OCI-M2 (cell line): ENCODE results near the gene CD302.
"Not testable (repeated sequence)": the region's sequence is repeated elsewhere in the genome, so short reads cannot be mapped to it uniquely, and the experiment has no call there.

ENCODE experiments used
- DNase-seq: peaks from one replicate; lab custom pipeline; 2025; ENCODE audit not compliant: unreplicated experiment; lab: John Stamatoyannopoulos, UW

Gene CD302

DNA sequence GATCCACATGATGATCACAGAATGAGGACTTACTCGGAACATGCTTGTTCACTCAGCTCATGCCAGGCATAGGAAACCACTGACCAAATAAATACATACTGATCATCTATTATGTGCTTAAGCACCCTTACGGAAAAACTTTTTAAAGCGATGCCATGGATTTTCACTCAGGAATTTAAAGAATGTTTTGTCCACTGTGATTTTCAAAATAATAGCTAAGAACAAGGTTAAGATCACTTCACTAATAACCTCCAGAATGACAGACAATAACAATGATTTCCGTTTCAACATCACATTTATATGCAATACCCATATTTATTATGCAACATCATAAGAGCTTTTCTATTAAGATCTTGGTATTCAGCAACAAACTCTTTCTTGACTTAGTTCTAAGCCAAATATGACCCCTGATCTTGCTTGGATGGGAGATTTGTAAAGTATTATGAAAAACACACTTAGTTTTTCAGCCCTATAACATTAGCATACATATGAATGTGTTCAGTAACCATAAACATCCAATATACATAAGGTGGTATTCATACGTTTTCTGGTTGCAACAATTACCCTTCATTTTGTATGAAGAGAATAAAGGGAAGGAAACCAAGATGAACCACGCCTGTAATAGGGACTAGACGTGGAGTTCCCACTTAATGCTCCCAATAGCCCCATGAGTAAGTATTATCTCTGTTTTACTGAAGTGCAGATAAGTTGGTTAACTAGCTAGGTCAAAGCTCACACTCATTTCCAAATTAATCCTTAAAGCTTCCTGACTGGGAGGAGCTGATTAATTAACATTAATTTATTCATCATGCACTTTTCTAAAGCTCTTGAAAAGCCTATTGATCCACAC lies 1.9 kb downstream of the CD302 start:
- DNase-seq = no peak

DNA sequence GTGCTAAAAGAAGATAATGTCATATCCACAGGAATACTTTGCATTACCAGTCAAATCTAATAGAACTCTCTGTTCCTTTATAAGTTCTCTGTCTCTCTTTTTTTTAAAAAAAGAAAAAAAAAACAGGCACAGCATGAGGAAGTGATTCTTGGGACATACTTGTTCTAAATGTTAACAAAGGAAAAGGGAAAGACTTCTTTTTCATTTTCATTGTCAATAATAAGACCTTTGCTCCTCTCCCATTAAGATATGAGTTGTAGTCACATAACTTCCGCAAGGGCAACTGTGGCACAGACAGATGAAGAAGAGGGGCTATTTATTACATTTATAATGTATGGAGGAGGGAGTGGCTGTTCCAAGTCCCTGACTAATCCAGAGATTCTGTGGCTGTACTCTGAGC lies 4.7 kb downstream of the CD302 start:
- no peak for DNase-seq

DNA sequence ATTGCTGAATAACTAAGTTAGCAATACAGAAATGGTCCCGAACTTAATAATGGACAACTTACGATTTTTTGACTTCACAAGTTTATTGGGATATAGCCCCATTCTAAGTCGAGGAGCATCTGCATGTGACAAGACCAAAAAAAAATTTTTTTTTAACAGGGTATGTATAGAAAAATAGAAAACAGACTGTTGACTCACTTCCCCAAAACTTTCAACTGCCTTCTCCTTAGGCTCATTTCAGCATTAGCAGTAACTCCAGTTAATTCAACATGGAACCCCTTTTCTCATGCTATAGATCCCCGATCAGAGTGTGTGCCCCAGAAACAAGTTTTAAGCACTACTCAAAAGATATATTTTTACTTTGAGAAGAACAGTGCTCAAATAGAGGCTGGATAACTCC lies 5.4 kb downstream of the CD302 start:
- DNase-seq = no peak

DNA sequence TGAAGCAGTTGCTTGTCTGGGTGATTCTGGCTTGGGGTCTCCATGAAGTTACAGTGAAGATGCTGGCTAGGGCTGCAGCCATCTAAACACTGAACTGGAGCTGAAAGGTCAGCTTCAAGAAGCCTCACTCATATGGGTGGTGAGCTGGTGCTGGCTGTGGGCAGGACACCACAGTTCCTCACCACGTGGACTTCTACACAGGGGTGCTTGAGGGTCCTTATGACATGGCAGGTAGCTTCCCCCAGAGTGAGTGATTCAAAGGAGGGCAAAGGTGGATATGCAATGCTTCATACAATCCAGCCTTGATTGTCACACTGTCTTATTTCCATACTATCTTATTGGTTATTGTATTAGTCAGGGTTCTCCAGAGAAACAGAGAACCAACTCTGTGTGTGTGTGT lies 6.0 kb downstream of the CD302 start:
- DNase-seq = no peak

DNA sequence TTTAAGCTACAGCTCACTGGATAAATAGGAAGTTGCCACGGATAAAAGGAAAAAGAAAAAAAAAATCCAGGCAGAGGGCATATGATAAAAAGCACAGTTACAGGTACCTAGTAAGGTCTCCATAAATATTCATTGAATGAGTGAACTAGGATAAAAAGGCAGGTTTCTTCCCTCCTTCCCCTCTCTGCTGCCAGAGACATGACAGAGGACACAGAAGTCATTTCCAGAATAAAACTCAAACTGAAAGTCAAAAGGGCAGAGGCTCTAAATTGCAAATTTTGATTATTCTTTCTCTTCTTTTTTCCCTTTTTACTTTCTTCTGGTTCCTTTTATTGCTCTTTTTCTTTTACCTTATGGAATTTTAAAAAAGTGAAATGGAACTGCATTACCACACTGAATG lies 7.7 kb downstream of the CD302 start:
- DNase-seq = no peak

DNA sequence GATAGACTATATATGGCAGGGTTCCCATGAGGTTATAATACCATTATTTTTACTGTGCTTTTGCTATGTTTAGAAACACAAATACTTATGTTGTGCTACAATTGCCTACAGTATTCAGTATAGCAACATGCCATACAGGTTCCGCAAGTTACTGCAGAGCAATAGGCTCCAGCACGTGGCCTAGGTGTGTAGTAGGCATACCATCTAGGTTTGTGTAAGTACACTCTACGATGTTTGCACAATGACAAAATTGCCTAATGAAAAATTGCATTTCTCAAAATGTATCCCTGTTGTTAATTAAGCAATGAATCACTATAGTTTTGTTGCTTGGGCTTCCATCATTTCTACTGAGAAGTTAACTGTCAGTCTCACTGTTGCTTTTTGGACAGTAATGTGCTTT lies 9.8 kb downstream of the CD302 start:
- no peak for DNase-seq

DNA sequence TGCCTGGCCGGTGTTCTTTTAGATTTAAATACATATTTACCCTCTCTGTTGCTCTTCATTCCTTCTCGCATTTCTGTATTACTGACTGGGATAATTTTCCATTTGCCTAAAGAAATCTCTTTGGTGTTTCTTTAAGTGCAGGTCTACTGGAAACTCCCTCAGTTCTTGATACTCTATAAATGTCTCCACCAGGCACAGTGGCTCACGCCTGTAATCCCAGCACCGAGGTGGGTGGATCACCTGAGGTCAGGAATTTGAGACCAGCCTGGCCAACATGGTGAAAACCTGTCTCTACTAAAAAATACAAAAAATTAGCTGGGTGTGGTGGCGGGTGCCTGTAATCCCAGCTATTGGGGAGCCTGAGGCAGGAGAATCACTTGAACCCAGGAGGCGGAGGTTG lies 10.4 kb downstream of the CD302 start:
- DNase-seq = not testable (repeated sequence)

DNA sequence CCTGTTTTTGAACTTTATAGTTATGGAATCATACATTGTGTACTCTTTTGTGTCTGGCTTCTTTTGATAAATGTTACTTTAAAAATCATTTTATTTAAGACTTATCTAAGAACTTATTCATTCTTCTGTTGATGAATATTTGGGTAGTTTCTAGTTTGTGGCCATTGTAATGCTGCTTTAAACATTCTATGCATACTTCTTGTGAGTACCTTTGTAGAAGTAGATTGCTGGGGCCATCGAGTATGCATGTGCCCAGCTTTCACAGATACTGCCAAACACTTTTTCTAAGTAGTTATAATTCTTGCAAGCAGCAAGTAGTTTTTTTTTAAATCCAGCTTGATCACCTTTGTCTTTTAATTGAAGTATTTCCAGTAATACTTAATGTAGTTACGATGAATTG lies 11.1 kb downstream of the CD302 start:
- DNase-seq = no peak

DNA sequence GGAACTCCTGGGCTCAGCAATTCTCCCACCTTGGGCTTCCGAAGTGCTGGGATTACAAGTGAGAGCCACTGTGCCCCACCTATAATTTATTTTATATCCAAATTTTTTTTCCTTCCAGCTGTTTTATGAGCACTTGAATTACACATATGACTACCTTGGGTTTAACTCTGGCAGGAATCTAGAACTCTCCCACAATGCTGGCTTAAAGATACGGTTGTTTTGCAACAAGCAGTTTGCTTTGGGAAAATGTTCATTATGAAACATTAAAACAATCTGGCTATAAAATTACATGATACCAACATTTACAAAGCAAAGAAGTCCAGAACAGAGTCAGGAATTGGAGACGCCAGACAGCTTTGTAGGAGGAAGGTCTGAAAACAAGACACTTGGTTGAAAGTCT lies 12.8 kb downstream of the CD302 start:
- DNase-seq = no peak

DNA sequence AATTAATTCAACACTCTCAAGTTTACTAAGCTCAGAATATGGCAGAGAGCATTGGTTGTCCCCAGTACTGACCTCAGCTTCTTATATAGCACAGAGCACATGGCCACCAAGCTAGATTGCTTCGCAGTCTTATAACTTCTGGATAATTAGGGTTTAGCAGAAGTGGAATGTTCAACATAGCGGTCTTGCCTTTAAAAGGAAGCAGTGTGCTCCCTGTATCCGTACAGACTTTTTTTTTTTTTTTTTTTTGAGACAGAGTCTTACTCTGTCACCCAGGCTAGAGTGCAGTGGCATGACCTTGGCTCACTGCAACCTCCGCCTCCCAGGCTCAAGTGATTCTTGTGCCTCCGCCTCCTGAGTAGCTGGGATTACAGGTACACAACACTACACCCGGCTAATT lies 13.3 kb downstream of the CD302 start:
- DNase-seq = not testable (repeated sequence)

DNA sequence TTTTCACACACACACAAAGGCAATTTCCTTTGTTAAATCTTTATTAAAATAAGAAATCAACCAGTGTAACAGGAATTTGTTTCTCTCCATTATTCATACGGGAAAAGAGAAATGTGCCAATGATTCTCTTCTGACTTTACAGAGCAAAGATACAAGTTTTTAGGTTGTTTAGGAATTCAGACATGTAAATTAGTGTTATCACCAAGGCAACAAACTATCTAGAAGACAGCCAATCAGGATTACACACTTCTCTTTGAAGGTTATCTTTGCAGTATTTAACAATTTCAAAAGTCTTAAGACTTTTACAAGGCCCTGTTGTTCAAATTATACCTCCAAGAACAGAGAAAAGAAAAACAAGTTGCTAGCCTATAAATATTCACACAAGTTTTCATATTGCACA lies 14.5 kb downstream of the CD302 start:
- no peak for DNase-seq

DNA sequence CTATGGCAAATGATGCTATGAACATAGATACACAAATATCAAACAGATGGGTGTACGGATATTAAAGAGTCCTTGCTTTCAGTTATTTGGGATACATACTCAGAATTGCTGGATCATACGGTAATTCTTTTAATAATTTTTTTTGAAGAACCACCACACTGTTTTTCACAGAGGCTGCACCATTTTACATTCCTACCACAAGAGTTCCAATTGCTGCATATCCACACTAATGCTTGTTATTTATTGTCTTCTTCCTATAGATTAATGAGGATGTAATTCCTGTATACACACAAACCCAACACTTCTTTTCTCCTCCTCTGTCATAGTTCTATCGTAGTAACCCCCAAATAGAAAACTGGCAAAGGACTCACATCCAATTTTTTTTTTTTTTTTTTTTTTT lies 21.7 kb downstream of the CD302 start:
- no peak for DNase-seq

DNA sequence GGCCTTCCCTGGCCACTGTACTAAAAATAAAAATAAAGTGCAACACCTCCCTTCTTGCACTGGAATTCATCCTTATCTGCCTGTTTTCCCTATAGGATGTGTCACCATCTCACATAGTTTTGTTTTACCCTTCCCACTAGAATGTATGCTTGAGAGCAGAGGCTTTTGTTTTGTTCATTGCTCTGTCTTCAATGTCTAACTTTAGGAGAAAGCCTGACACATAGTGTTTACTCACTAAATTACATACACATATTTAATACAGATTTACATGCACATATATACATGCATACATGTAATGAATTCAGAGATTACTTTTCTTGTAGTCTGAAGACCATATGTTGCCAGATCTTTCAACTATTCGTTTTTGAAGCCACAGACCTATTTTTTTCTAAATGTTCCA lies 23.0 kb downstream of the CD302 start:
- no peak for DNase-seq

DNA sequence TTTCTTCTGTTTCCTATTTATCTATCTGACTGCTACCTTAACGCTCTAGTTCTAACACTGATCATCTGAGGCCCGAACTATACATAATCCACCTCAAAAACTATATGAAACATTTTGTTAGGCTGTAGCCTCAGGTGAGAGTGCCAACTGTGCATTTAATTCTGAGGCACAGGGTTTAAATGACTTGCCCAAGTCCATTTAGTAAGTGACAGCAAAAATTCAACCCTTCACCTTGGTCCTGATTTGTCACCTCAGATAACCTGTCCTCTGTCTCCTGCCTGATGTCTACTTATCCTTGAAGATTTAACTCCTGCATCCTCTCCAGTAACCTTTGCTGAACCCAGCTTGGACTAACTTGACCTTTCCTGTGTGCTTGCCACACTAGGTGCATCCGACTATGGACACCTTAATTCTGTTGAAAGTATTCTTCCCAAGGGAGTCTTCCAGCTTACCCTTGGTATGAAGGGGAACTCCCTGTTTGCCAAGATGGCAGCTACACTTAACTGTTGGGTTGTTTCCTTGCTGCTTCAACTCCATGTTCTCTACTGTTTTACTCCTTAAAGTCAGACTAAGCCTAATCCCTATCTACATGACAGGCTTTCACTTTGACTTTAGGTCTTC lies 23.5 kb downstream of the CD302 start:
- no peak for DNase-seq

DNA sequence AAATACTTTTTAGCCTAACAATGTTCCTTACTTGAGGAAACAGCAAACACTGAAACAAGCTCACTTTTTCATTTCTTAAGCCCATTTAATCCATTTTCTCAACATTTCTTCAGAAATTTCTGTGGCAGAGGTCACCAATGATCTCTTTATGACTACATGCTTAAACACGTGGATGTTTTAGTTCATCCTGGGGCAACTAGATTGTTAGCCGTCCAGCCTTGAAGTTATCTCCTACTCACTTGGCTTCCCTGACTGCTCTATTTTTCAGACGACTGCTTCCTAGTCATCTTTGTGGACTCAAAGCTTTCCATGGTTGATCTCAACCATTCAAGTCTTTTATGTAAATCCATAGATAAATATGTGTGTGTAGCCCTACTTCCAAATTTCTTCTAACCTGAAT lies 24.1 kb downstream of the CD302 start:
- no peak for DNase-seq

DNA sequence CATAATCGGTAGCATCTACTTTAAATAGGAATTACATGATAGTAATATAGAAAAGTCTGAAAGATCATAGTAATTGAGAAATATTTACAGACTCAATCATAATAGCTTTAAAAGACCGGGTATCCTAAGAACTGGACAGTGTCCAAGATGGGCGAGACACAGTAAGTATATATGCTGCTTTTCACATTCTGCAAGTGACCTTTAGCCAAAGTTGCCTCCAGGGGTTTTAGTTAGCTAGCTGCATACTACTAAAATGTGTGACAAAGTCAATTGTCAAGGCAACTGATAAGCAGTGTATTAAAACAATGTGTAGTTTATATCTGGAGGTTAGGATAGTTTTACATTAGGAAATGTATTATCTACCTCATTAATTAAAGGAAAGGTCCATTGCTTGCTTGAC lies 24.6 kb downstream of the CD302 start:
- no peak for DNase-seq

DNA sequence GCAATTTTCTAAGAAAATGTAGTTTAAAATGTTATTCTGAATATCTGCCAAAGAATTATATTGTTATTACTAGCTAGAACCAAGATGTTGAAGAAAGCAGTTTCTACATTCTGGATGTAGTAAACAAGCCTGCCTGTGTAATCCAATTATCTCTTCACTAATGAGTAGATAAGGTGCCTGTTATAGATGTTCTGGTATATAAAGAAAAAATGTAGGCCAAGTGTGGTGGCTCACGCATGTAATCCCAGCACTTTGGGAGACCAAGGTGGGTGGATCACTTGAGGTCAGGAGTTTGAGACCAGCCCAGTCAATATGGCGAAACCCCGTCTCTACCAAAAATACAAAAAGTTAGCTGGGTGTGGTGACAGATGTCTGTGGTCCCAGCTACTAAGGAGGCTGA lies 28.9 kb downstream of the CD302 start:
- no peak for DNase-seq

DNA sequence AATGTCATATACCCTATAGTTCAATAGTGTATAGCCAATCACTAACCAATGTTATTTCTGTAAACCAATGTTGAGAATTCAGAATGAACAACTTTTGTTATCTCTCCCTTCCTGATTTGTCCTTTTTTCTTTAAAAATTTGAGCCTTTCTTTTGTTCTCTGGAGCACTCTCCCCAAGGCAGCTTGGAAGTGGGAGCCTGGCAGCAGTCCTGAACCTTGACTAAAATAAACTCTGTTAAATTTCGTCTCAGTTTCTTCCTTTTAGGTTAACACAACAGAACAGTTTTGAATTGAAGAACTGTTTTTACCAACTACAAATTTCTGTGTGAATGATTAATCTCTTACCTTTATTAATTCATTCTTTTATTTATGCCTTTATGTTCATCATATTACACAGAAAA lies 35.9 kb downstream of the CD302 start:
- DNase-seq = no peak

DNA sequence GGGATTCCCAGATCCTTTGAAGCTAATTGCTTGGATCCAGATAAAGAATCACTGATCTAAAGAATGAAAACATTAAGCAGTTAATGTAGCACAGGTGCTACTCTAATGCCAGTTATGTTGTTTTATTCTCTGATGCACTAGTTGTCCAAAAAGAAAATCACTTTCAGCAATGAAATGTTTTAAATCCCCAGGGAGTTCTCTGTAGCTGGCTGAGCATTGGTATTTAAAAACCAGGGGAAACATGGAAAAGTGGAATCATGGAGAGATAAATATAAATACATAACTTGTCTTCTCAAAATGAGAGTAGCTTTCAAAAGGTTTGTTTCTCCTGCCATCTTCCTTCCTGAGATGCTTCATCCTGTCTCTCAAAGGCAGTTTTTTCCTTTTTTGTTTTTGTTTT lies 37.7 kb downstream of the CD302 start:
- DNase-seq = no peak

DNA sequence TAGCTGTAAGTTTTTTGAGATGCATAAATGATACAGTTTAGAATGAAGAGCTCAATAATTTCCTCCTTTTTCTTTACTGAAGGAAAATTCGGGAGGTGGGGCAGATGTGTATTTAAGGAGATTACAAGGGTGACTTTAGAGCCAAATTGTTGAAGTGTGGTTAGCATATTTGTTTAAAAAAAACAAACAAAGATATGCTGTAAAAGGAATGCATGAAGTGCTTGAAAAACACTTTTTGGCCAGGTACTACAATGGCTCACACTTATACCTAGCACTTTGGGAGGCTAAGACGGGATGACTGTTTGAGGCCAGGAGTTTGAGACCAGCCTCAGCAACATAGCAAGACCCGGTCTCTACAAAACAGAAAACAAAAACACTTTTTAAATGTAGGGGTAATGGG lies 38.4 kb downstream of the CD302 start:
- no peak for DNase-seq

DNA sequence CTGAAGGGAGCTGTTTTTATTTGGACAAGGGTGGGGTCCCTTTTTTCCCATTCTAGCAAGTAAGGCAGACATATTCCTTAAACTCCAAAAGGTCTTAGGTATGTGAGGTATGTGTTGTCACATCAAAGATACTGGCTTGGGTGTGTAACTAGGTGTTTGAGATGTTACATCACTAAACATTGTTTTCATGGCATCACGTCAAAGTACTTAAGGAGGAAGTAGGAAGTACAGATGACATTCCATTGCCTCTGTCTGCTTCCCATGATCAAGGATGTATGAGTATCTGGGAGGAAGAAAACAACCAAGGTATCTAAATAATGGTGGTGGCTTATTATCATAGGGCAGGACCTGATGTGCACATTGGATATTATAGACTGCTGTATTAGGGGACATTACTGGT lies 39.3 kb downstream of the CD302 start:
- DNase-seq = no peak

DNA sequence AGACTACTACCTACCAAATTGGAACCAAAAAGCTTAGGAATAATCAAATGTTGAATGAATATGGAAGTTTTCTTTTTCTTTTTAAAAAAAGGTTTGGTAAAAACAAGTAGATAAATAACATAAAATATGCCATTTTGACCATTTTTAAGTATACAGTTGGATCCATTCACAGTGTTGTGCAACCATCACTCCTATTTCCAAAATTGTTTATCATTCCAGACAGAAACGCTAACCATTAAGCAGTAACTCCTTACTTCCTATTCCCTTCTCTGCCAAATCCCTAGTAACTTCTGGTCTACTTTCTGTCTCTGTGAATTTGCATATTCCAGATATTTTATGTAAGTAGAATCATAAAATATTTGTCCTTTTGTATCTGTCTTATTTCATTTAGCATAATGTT lies 39.8 kb downstream of the CD302 start:
- DNase-seq = no peak

DNA sequence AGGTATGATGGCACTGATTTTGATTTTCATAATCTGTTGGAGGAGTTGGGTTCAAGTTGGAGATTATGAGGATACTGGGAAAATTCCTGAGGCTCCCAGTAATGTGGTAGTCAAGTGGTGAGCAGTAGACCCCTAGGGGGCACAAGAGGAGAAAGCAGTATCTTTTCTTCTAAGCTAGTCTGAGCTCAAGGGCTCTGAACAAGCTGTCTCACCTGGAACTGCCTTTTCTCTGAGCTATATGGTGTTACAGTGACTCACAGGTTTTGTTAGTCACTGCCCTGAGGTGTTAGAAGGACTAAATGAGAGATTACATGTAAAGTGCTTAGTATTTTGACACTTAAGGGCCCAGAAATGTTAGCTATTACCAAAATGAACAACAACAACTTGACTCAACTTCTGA lies 42.2 kb downstream of the CD302 start:
- DNase-seq = no peak
